ENCODE data around the gene RAX2. TPM values are rescaled to one million over a fixed set of nuclear protein-coding genes. Genes with fewer than 3 reads are reported as not detected.

The RAX2 gene
- total and polyA plus RNA-seq, 4 experiments from 2014 or later, result not detected

GRCh38 chr19:3773814-3774515 is 1.9 kb upstream of the RAX2 start:
- peaks cover 0 to 2% (median under 1%) of the 10 kb centered on the region in 4 donors for H3K4me1 Mint-ChIP-seq
- H3K36me3 Mint-ChIP-seq, result peaks cover 5% of the 10 kb centered on the region in 2 donors
- CTCF ChIA-PET (ENCODE audit: partially characterized antibody), result interaction anchor here (0.9 kb wide), 1 partner anchor 48 kb away, joined by 3 read pairs; no protein-coding TSS in a partner anchor
- H3K27ac Mint-ChIP-seq, result peak overlapping the region in 3 of 7 donors; percentile 65 to 84 (median 71)
- peak in 1 of 5 donors; percentile 22 for DNase-seq
- H3K4me3 ChIP-seq (ENCODE audit: low read length in 2 of 2), result no peak overlapping the region
- H3K4me3 Mint-ChIP-seq, result no peak overlapping the region
- POLR2A ChIA-PET (ENCODE audit: partially characterized antibody), result interaction anchor here (2.3 kb wide), 1 partner anchor 12 kb away, joined by 11 read pairs; the partner anchor contains the start of genes APBA3 and MRPL54
- no peaks in the 10 kb centered on the region for H3K9me3 Mint-ChIP-seq
- no peaks in the 10 kb centered on the region for H3K27me3 Mint-ChIP-seq
- no peaks in the 10 kb centered on the region for H3K9me3 ChIP-seq (ENCODE audit: control insufficient read depth in 1 of 2, low read length in 2 of 2)
- H3K36me3 ChIP-seq (ENCODE audit: insufficient read depth, low read length), result no peaks in the 10 kb centered on the region
- no peak overlapping the region for H3K27ac ChIP-seq (ENCODE audit: low read depth, low read length)
- H3K27me3 ChIP-seq (ENCODE audit: insufficient read depth, low read length), result no peaks in the 10 kb centered on the region
- no peaks in the 10 kb centered on the region for H3K4me1 ChIP-seq (ENCODE audit: insufficient read depth, low read length)
- intact Hi-C loops (cut with micrococcal nuclease), result no loop called here

GRCh38 chr19:3771000-3771905 is 775 bp downstream of the RAX2 start:
- Histone ChIP-seq H3K4me1 (ENCODE audit: insufficient read depth, low read length) (no peaks in the 10 kb centered on the region), H3K9me3 (ENCODE audit: control insufficient read depth in 1 of 2, low read length in 2 of 2) (no peaks in the 10 kb centered on the region), H3K27me3 (ENCODE audit: insufficient read depth, low read length) (no peaks in the 10 kb centered on the region), H3K27ac (ENCODE audit: low read depth, low read length) (no peak overlapping the region), H3K4me3 (ENCODE audit: low read length in 2 of 2) (no peak overlapping the region), H3K36me3 (ENCODE audit: insufficient read depth, low read length) (peaks cover 14% of the 10 kb centered on the region)
- Mint-ChIP-seq H3K4me3 (no peak overlapping the region), H3K4me1 (peaks cover 4 to 7% (median 6%) of the 10 kb centered on the region in 4 donors), H3K27ac (peak overlapping the region in 1 of 7 donors; percentile 49), H3K36me3 (peaks cover 13 to 14% of the 10 kb centered on the region in 2 donors), H3K9me3 (no peaks in the 10 kb centered on the region), H3K27me3 (no peaks in the 10 kb centered on the region)
- peak in 1 of 5 donors; percentile 29 for DNase-seq
- intact Hi-C loops (cut with micrococcal nuclease), result no loop called here
- POLR2A ChIA-PET (ENCODE audit: partially characterized antibody), result interaction anchor here (0.8 to 1.9 kb wide), 2 partner anchors 8 to 10 kb away, joined by 3 to 5 read pairs; partner anchors contain the start of genes APBA3 and MRPL54
- CTCF ChIA-PET (ENCODE audit: partially characterized antibody), result interaction anchor here (1.9 kb wide), 1 partner anchor 8 kb away, joined by 5 read pairs; the partner anchor contains the start of gene MRPL54

GRCh38 chr19:3770136-3770999 is 1.7 kb downstream of the RAX2 start:
- peaks cover 4 to 9% (median 7%) of the 10 kb centered on the region in 4 donors for H3K4me1 Mint-ChIP-seq
- H3K4me3 ChIP-seq (ENCODE audit: low read length in 2 of 2), result no peak overlapping the region
- DNase-seq, result peak in 1 of 5 donors; percentile 36
- no peaks in the 10 kb centered on the region for H3K9me3 Mint-ChIP-seq
- H3K36me3 Mint-ChIP-seq, result peaks cover 14 to 17% of the 10 kb centered on the region in 2 donors
- H3K4me1 ChIP-seq (ENCODE audit: insufficient read depth, low read length), result no peaks in the 10 kb centered on the region
- no peak overlapping the region for H3K4me3 Mint-ChIP-seq
- peaks cover 14% of the 10 kb centered on the region for H3K36me3 ChIP-seq (ENCODE audit: insufficient read depth, low read length)
- ChIA-PET POLR2A (ENCODE audit: partially characterized antibody) (interaction anchor here (0.8 to 1.9 kb wide), 2 partner anchors 8 to 9 kb away, joined by 3 to 5 read pairs; partner anchors contain the start of genes APBA3 and MRPL54), CTCF (ENCODE audit: partially characterized antibody) (interaction anchor here (1.9 kb wide), 1 partner anchor 8 kb away, joined by 5 read pairs; the partner anchor contains the start of gene MRPL54)
- H3K27me3 Mint-ChIP-seq, result no peaks in the 10 kb centered on the region
- intact Hi-C loops (cut with micrococcal nuclease), result no loop called here
- no peaks in the 10 kb centered on the region for H3K9me3 ChIP-seq (ENCODE audit: control insufficient read depth in 1 of 2, low read length in 2 of 2)
- peak overlapping the region in 2 of 7 donors; percentile 52 to 65 for H3K27ac Mint-ChIP-seq
- no peaks in the 10 kb centered on the region for H3K27me3 ChIP-seq (ENCODE audit: insufficient read depth, low read length)
- no peak overlapping the region for H3K27ac ChIP-seq (ENCODE audit: low read depth, low read length)

GRCh38 chr19:3769494-3769893 is 2.5 kb downstream of the RAX2 start:
- peaks cover 14 to 17% of the 10 kb centered on the region in 2 donors for H3K36me3 Mint-ChIP-seq
- H3K4me3 Mint-ChIP-seq, result no peak overlapping the region
- ChIA-PET POLR2A (ENCODE audit: partially characterized antibody) (no interaction called here), CTCF (ENCODE audit: partially characterized antibody) (interaction anchor here (1.2 kb wide), 1 partner anchor 52 kb away, joined by 3 read pairs; no protein-coding TSS in a partner anchor)
- peaks cover 4 to 9% (median 7%) of the 10 kb centered on the region in 4 donors for H3K4me1 Mint-ChIP-seq
- no peaks in the 10 kb centered on the region for H3K27me3 Mint-ChIP-seq
- Histone ChIP-seq H3K4me1 (ENCODE audit: insufficient read depth, low read length) (no peaks in the 10 kb centered on the region), H3K27ac (ENCODE audit: low read depth, low read length) (no peak overlapping the region), H3K4me3 (ENCODE audit: low read length in 2 of 2) (no peak overlapping the region), H3K9me3 (ENCODE audit: control insufficient read depth in 1 of 2, low read length in 2 of 2) (no peaks in the 10 kb centered on the region), H3K27me3 (ENCODE audit: insufficient read depth, low read length) (no peaks in the 10 kb centered on the region), H3K36me3 (ENCODE audit: insufficient read depth, low read length) (peaks cover 19% of the 10 kb centered on the region)
- peak in 1 of 5 donors; percentile 30 for DNase-seq
- no peaks in the 10 kb centered on the region for H3K9me3 Mint-ChIP-seq
- intact Hi-C loops (cut with micrococcal nuclease), result no loop called here
- no peak overlapping the region for H3K27ac Mint-ChIP-seq

GRCh38 chr19:3768748-3769099 is 3.3 kb downstream of the RAX2 start:
- H3K4me3 Mint-ChIP-seq, result peak overlapping the region in 1 of 8 donors; percentile 25
- Histone ChIP-seq H3K27ac (ENCODE audit: low read depth, low read length) (no peak overlapping the region), H3K27me3 (ENCODE audit: insufficient read depth, low read length) (no peaks in the 10 kb centered on the region), H3K36me3 (ENCODE audit: insufficient read depth, low read length) (peaks cover 19% of the 10 kb centered on the region), H3K4me3 (ENCODE audit: low read length in 2 of 2) (no peak overlapping the region), H3K9me3 (ENCODE audit: control insufficient read depth in 1 of 2, low read length in 2 of 2) (no peaks in the 10 kb centered on the region), H3K4me1 (ENCODE audit: insufficient read depth, low read length) (no peaks in the 10 kb centered on the region)
- ChIA-PET POLR2A (ENCODE audit: partially characterized antibody) (no interaction called here), CTCF (ENCODE audit: partially characterized antibody) (interaction anchor here (1.2 kb wide), 1 partner anchor 53 kb away, joined by 3 read pairs; no protein-coding TSS in a partner anchor)
- no peaks in the 10 kb centered on the region for H3K27me3 Mint-ChIP-seq
- peaks cover 14 to 17% of the 10 kb centered on the region in 2 donors for H3K36me3 Mint-ChIP-seq
- no peaks in the 10 kb centered on the region for H3K9me3 Mint-ChIP-seq
- H3K27ac Mint-ChIP-seq, result peak overlapping the region in 1 of 7 donors; percentile 24
- peaks cover 2 to 9% (median 7%) of the 10 kb centered on the region in 4 donors for H3K4me1 Mint-ChIP-seq
- DNase-seq, result peak in 1 of 5 donors; percentile 7
- intact Hi-C loops (cut with micrococcal nuclease), result no loop called here

GRCh38 chr19:3768015-3768747 is 3.8 kb downstream of the RAX2 start:
- no peaks in the 10 kb centered on the region for H3K27me3 Mint-ChIP-seq
- no peaks in the 10 kb centered on the region for H3K27me3 ChIP-seq (ENCODE audit: insufficient read depth, low read length)
- H3K36me3 Mint-ChIP-seq, result peaks cover 14 to 19% of the 10 kb centered on the region in 2 donors
- ChIA-PET CTCF (ENCODE audit: partially characterized antibody) (interaction anchor here (0.9 kb wide), 1 partner anchor 20 kb away, joined by 3 read pairs; no protein-coding TSS in a partner anchor), POLR2A (ENCODE audit: partially characterized antibody) (no interaction called here)
- peaks cover 2 to 12% (median 9%) of the 10 kb centered on the region in 4 donors for H3K4me1 Mint-ChIP-seq
- peak in 1 of 5 donors; percentile 35 for DNase-seq
- H3K27ac Mint-ChIP-seq, result peak overlapping the region in 1 of 7 donors; percentile 29
- no peak overlapping the region for H3K4me3 Mint-ChIP-seq
- H3K4me1 ChIP-seq (ENCODE audit: insufficient read depth, low read length), result peaks cover 3% of the 10 kb centered on the region
- H3K9me3 Mint-ChIP-seq, result no peaks in the 10 kb centered on the region
- peaks cover 19% of the 10 kb centered on the region for H3K36me3 ChIP-seq (ENCODE audit: insufficient read depth, low read length)
- intact Hi-C loops (cut with micrococcal nuclease), result no loop called here
- H3K4me3 ChIP-seq (ENCODE audit: low read length in 2 of 2), result no peak overlapping the region
- no peaks in the 10 kb centered on the region for H3K9me3 ChIP-seq (ENCODE audit: control insufficient read depth in 1 of 2, low read length in 2 of 2)
- H3K27ac ChIP-seq (ENCODE audit: low read depth, low read length), result no peak overlapping the region

Data from CD4-positive, alpha-beta memory T cell (primary cell).